Panc1 (cell line): ENCODE data around the gene CDK14. TPM values are rescaled to one million over a fixed set of nuclear protein-coding genes. Genes with fewer than 3 reads are reported as not detected.

Experiments
- ATAC-seq: fragments of 200-7000 bp; cut with Tn5 transposase; 2 replicates; pipeline ENCODE4 v1.9.1; 2020; ENCODE audit warnings: mild to moderate bottlenecking, moderate library complexity
- BruUV-seq: library from RNA; stranded (reverse); fragments of 400-500 nt; replicated peaks from 2 replicates; lab custom pipeline; 2021; lab: Mats Ljungman, UMichigan
- CTCF ChIA-PET: fragments of 300-600 bp; sonication (Branson Sonifier 250); formaldehyde crosslinking; loops from one replicate; lab custom pipeline; 2022; ENCODE audit warnings: antibody characterized with exemption; lab: Charles Lee
- POLR2A ChIA-PET: fragments of 300-600 bp; sonication (Branson Sonifier 250); formaldehyde crosslinking; loops from one replicate; lab custom pipeline; 2022; ENCODE audit warnings: antibody characterized with exemption; lab: Charles Lee
- DNase-seq: peaks from one replicate; pipeline ENCODE4 v3.0.0-alpha.2; 2010; ENCODE audit warnings: low read depth, low spot score
- H3K27ac ChIP-seq: 2 replicates; pipeline ENCODE4 v1.5.1; 2011; ENCODE audit warnings: mild to moderate bottlenecking, low read length, inconsistent platforms
- H3K27me3 ChIP-seq: fragments of 200-500 bp; sonication (Bioruptor generic); 2 replicates; pipeline ENCODE4 v1.6.0; 2014; ENCODE audit warnings: low read length, inconsistent platforms; ENCODE audit not compliant: control insufficient read depth, insufficient read depth
- H3K36me3 ChIP-seq: fragments of 200-500 bp; sonication (Bioruptor generic); 2 replicates; pipeline ENCODE4 v1.5.1; 2014; ENCODE audit warnings: inconsistent platforms, mild to moderate bottlenecking, low read length, moderate library complexity; ENCODE audit not compliant: control insufficient read depth, insufficient read depth
- H3K4me1 ChIP-seq: 2 replicates; pipeline ENCODE4 v1.5.1; 2011; ENCODE audit warnings: inconsistent platforms, mild to moderate bottlenecking, low read length, moderate library complexity; ENCODE audit not compliant: control insufficient read depth, insufficient read depth
- H3K4me3 ChIP-seq, 2 experiments: 2 replicates each; pipeline ENCODE4 v1.5.1; 2011 to 2012; ENCODE audit warnings: low read depth in 2 of 2, low read length in 2 of 2, mild to moderate bottlenecking in 2 of 2, inconsistent platforms in 1 of 2, moderate library complexity in 1 of 2
- H3K9me3 ChIP-seq: fragments of 200-500 bp; sonication (Bioruptor generic); 2 replicates; pipeline ENCODE4 v1.5.1; 2014; ENCODE audit warnings: low read depth, mild to moderate bottlenecking, inconsistent platforms, low read length, moderate library complexity; ENCODE audit not compliant: control insufficient read depth, insufficient read depth
- CTCF ChIP-seq: fragments of 450-650 bp; IDR thresholded peaks from 2 replicates; pipeline ENCODE4 v1.5.1; 2017; ENCODE audit warnings: mild to moderate bottlenecking
- POLR2AphosphoS5 ChIP-seq: IDR thresholded peaks from 2 replicates; pipeline ENCODE4 v1.6.1; 2012; ENCODE audit warnings: mild to moderate bottlenecking, low read depth, low read length, moderate library complexity
- SIN3A ChIP-seq: IDR thresholded peaks from 2 replicates; pipeline ENCODE4 v1.6.1; 2012; ENCODE audit warnings: low read depth, mild to moderate bottlenecking, low read length, moderate library complexity, borderline replicate concordance; ENCODE audit not compliant: insufficient read depth
- TCF7L2 ChIP-seq: IDR thresholded peaks from 2 replicates; pipeline ENCODE4 v1.6.1; 2011; ENCODE audit warnings: mild to moderate bottlenecking, low read depth, low read length, inconsistent platforms
- in situ Hi-C: cut with HindIII; loops from 2 replicates; pipeline ENCODE4 v1.10.0; 2016; ENCODE audit warnings: low sequenced_read_pairs, low pct_unique_long_range_greater_than_20kb
- intact Hi-C: fragments of 100-400 bp; cut with micrococcal nuclease; formaldehyde crosslinking; loops from one replicate; pipeline ENCODE4 v1.10.0; 2022; ENCODE audit not compliant: unreplicated experiment
- total RNA-seq: library from RNA; stranded (reverse); gene quantifications from one replicate; pipeline ENCODE4 v1.2.1, GENCODE V29; 2021; ENCODE audit not compliant: unreplicated experiment
- TF ChIP-seq, protein P1 (sequence below), 2 experiments: IDR thresholded peaks; 2 replicates each; pipeline ENCODE4 v1.6.1; 2011 to 2012; ENCODE audit warnings: low read depth in 2 of 2, control low read depth in 1 of 2, low read length in 1 of 2, mild to moderate bottlenecking in 1 of 2, moderate library complexity in 1 of 2; ENCODE audit not compliant: insufficient read depth in 1 of 2

CDK14 gene
- total RNA-seq, 1 experiment from 2014 or later = 3.0 TPM

GRCh38 chr7:90999989-91000979 is 404.2 kb downstream of the CDK14 start:
- in situ Hi-C loops = no loop called here
- CTCF ChIA-PET = no interaction called here
- ATAC-seq = no peak

GRCh38 chr7:91005024-91005423 is 408.9 kb downstream of the CDK14 start:
- H3K36me3 ChIP-seq = no peaks in the 10 kb centered on the region
- no peak for DNase-seq
- H3K9me3 ChIP-seq = no peaks in the 10 kb centered on the region
- TF ChIP-seq, protein P1, sequence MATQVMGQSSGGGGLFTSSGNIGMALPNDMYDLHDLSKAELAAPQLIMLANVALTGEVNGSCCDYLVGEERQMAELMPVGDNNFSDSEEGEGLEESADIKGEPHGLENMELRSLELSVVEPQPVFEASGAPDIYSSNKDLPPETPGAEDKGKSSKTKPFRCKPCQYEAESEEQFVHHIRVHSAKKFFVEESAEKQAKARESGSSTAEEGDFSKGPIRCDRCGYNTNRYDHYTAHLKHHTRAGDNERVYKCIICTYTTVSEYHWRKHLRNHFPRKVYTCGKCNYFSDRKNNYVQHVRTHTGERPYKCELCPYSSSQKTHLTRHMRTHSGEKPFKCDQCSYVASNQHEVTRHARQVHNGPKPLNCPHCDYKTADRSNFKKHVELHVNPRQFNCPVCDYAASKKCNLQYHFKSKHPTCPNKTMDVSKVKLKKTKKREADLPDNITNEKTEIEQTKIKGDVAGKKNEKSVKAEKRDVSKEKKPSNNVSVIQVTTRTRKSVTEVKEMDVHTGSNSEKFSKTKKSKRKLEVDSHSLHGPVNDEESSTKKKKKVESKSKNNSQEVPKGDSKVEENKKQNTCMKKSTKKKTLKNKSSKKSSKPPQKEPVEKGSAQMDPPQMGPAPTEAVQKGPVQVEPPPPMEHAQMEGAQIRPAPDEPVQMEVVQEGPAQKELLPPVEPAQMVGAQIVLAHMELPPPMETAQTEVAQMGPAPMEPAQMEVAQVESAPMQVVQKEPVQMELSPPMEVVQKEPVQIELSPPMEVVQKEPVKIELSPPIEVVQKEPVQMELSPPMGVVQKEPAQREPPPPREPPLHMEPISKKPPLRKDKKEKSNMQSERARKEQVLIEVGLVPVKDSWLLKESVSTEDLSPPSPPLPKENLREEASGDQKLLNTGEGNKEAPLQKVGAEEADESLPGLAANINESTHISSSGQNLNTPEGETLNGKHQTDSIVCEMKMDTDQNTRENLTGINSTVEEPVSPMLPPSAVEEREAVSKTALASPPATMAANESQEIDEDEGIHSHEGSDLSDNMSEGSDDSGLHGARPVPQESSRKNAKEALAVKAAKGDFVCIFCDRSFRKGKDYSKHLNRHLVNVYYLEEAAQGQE (IDR thresholded peaks at IDR 0.05; ENCODE audit: insufficient read depth in 1 of 2, low read depth in 2 of 2, low read length in 1 of 2) = no peak
- no peak for TF ChIP-seq POLR2AphosphoS5
- TF ChIP-seq TCF7L2 = no peak
- TF ChIP-seq CTCF = no peak
- TF ChIP-seq SIN3A = no peak
- H3K4me1 ChIP-seq = no peaks in the 10 kb centered on the region
- ChIA-PET CTCF (no interaction called here), POLR2A (no interaction called here)
- ATAC-seq = no peak
- H3K4me3 ChIP-seq = no peak overlapping the region
- intact Hi-C loops = no loop called here
- BruUV-seq = no TSS peak
- no peaks in the 10 kb centered on the region for H3K27me3 ChIP-seq
- in situ Hi-C loops = no loop called here
- no peak overlapping the region for H3K27ac ChIP-seq

More at GRCh38 chr7:90999989-91000979, 404.2 kb downstream of the CDK14 start:
- no peaks in the 10 kb centered on the region for H3K27me3 ChIP-seq
- intact Hi-C loops = no loop called here
- H3K36me3 ChIP-seq = no peaks in the 10 kb centered on the region
- DNase-seq = no peak
- no peak overlapping the region for H3K27ac ChIP-seq
- no peaks in the 10 kb centered on the region for H3K4me1 ChIP-seq
- POLR2A ChIA-PET = interaction anchor here (0.6 kb wide), 1 partner anchor 422 kb away, joined by 4 read pairs; no protein-coding TSS in a partner anchor
- no peaks in the 10 kb centered on the region for H3K9me3 ChIP-seq
- TF ChIP-seq TCF7L2 = no peak
- H3K4me3 ChIP-seq = no peak overlapping the region
- BruUV-seq = no TSS peak

DNA sequence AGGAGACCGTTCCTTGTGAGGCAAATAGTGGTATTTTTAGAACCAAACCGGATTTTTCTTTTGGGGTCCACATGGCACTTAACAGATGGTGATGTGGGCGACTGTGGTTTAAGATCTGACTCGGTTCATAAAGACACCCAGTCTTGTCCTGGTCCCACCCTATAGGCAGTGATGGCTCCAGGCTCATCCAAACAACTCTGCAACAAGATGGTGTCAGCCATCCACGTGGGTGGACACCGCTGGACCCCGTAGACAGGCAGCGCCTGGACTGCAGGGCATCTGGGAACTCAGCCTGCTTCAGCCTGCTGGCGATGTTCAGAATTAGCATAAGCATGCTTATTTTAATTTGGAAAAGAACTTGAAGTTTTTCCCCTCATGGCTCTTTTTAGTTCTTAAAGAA is 409.7 kb downstream of the CDK14 start:
- in situ Hi-C loops (no loop called here), intact Hi-C loops (no loop called here)
- TF ChIP-seq POLR2AphosphoS5 = no peak
- TF ChIP-seq TCF7L2 = no peak
- TF ChIP-seq SIN3A = no peak
- TF ChIP-seq, protein P1 (IDR thresholded peaks at IDR 0.05; ENCODE audit: insufficient read depth in 1 of 2, low read depth in 2 of 2, low read length in 1 of 2) = no peak
- TF ChIP-seq CTCF = no peak
- ChIA-PET CTCF (no interaction called here), POLR2A (no interaction called here)
- Histone ChIP-seq H3K9me3 (no peaks in the 10 kb centered on the region), H3K27ac (no peak overlapping the region), H3K4me1 (no peaks in the 10 kb centered on the region), H3K36me3 (no peaks in the 10 kb centered on the region), H3K27me3 (no peaks in the 10 kb centered on the region), H3K4me3 (no peak overlapping the region)
- ATAC-seq = no peak
- no peak for DNase-seq
- BruUV-seq = no TSS peak
